ENCODE measurements around the gene THAP9. TPM values are rescaled to one million over a fixed set of nuclear protein-coding genes. Genes with fewer than 3 reads are reported as not detected.

THAP9 gene
- polyA plus RNA-seq, 3 donors = 1.4 to 1.9 (median 1.4) TPM

- no peak overlapping the region for H2AFZ ChIP-seq (ENCODE audit: insufficient read depth, low read depth, low read length, poor library complexity, severe bottlenecking)
- no peaks in the 10 kb centered on the region for H3K27me3 ChIP-seq (ENCODE audit: control insufficient read depth in 2 of 2, insufficient read depth in 2 of 2, low read length in 2 of 2)
- no peak for TF ChIP-seq CTCF (IDR thresholded peaks at IDR 0.05)
- H3K9me3 ChIP-seq (replicated peaks in 1 of 2; ENCODE audit: control insufficient read depth in 1 of 2, insufficient read depth in 1 of 2, low read length in 2 of 2) = no peaks in the 10 kb centered on the region
- H3K79me2 ChIP-seq (ENCODE audit: insufficient read depth, low read length) = peaks cover 76% of the 10 kb centered on the region
- peaks cover 20% of the 10 kb centered on the region for H4K20me1 ChIP-seq (ENCODE audit: insufficient read depth, low read length)
- no peaks in the 10 kb centered on the region for H3K9me3 Mint-ChIP-seq
- H3K9ac ChIP-seq (ENCODE audit: insufficient read depth, low read length, poor library complexity, severe bottlenecking) = no peak overlapping the region
- peak overlapping the region in 1 of 7 donors; percentile 63 for H3K27ac Mint-ChIP-seq
- peaks cover 18 to 31% of the 10 kb centered on the region in 2 donors for H3K4me1 ChIP-seq (ENCODE audit: control insufficient read depth in 1 of 2, insufficient read depth in 2 of 2, low read length in 2 of 2)
- DNase-seq = no peak
- no peak overlapping the region for H3K4me2 ChIP-seq (replicated peaks; ENCODE audit: extremely low read depth, low read length, poor library complexity, severe bottlenecking)
- H3K4me1 Mint-ChIP-seq = peaks cover 26% of the 10 kb centered on the region
- peak overlapping the region in 1 of 3 experiments; percentile 88 for H3K4me3 ChIP-seq (replicated peaks in 1 of 3; ENCODE audit: low read depth in 2 of 3, low read length in 3 of 3)
- H3K4me3 Mint-ChIP-seq = no peak overlapping the region
- peaks cover 32 to 47% of the 10 kb centered on the region in 2 donors for H3K36me3 ChIP-seq (replicated peaks in 1 of 2; ENCODE audit: control insufficient read depth in 1 of 2, insufficient read depth in 2 of 2, low read length in 2 of 2)
- WGBS (ENCODE audit: insufficient coverage) = no CpG with 5 or more reads among the region's 1 CpG
- peaks cover 32 to 43% of the 10 kb centered on the region in 2 donors for H3K36me3 Mint-ChIP-seq
- intact Hi-C loops (cut with micrococcal nuclease) = loop anchor here in 1 of 2 donors (10.0 kb wide), 1 partner anchor 518 kb away; the partner anchor contains the start of gene HNRNPD
- H3K27ac ChIP-seq (ENCODE audit: low read depth in 1 of 2, low read length in 2 of 2) = no peak overlapping the region
- no peaks in the 10 kb centered on the region for H3K27me3 Mint-ChIP-seq (ENCODE audit: low read depth in 3 of 3)
Observed at GRCh38 chr4:82892467-82892802, 8.1 kb upstream of the THAP9 start.

GRCh38 chr4:82893942-82894341, 6.6 kb upstream of the THAP9 start:
- Mint-ChIP-seq H3K36me3 (peaks cover 37 to 46% of the 10 kb centered on the region in 2 donors), H3K4me3 (no peak overlapping the region)
- 100% methylated on average over 2 of the region's 3 CpGs for WGBS (ENCODE audit: insufficient coverage)

More at GRCh38 chr4:82893942-82894341, 6.6 kb upstream of the THAP9 start:
- Mint-ChIP-seq H3K27ac (peak overlapping the region in 1 of 7 donors; percentile 15), H3K4me1 (peaks cover 34% of the 10 kb centered on the region), H3K9me3 (no peaks in the 10 kb centered on the region), H3K27me3 (ENCODE audit: low read depth in 3 of 3) (no peaks in the 10 kb centered on the region)
- Histone ChIP-seq H3K27ac (ENCODE audit: low read depth in 1 of 2, low read length in 2 of 2) (no peak overlapping the region), H3K9me3 (replicated peaks in 1 of 2; ENCODE audit: control insufficient read depth in 1 of 2, insufficient read depth in 1 of 2, low read length in 2 of 2) (no peaks in the 10 kb centered on the region), H3K9ac (ENCODE audit: insufficient read depth, low read length, poor library complexity, severe bottlenecking) (no peak overlapping the region), H3K4me3 (replicated peaks in 1 of 3; ENCODE audit: low read depth in 2 of 3, low read length in 3 of 3) (no peak overlapping the region), H3K36me3 (replicated peaks in 1 of 2; ENCODE audit: control insufficient read depth in 1 of 2, insufficient read depth in 2 of 2, low read length in 2 of 2) (peaks cover 32 to 53% of the 10 kb centered on the region in 2 donors), H3K79me2 (ENCODE audit: insufficient read depth, low read length) (peaks cover 76% of the 10 kb centered on the region), H2AFZ (ENCODE audit: insufficient read depth, low read depth, low read length, poor library complexity, severe bottlenecking) (no peak overlapping the region), H3K27me3 (ENCODE audit: control insufficient read depth in 2 of 2, insufficient read depth in 2 of 2, low read length in 2 of 2) (no peaks in the 10 kb centered on the region), H4K20me1 (ENCODE audit: insufficient read depth, low read length) (peaks cover 34% of the 10 kb centered on the region), H3K4me2 (replicated peaks; ENCODE audit: extremely low read depth, low read length, poor library complexity, severe bottlenecking) (no peak overlapping the region), H3K4me1 (ENCODE audit: control insufficient read depth in 1 of 2, insufficient read depth in 2 of 2, low read length in 2 of 2) (peaks cover 26 to 42% of the 10 kb centered on the region in 2 donors)
- no peak for DNase-seq
- intact Hi-C loops (cut with micrococcal nuclease) = loop anchor here in 1 of 2 donors (10.0 kb wide), 1 partner anchor 519 kb away; the partner anchor contains the start of gene HNRNPD
- TF ChIP-seq CTCF (IDR thresholded peaks at IDR 0.05) = no peak
